HG02642 (cell line): ENCODE data around the gene IFT80.
"Not testable (repeated sequence)": the region's sequence is repeated elsewhere in the genome, so short reads cannot be mapped to it uniquely, and the experiment has no call there.

Experiments used
- ATAC-seq: cut with Tn5 transposase; IDR thresholded peaks from one replicate; pipeline ENCODE4 v1.9.1; 2021; ENCODE audit warnings: mild to moderate bottlenecking; ENCODE audit not compliant: unreplicated experiment, poor library complexity

IFT80 gene

GRCh38 chr3:160291290-160291908 lies 107.6 kb downstream of the IFT80 start:
- ATAC-seq, result no peak

- no peak for ATAC-seq
Measured at GRCh38 chr3:160287666-160288065, 111.4 kb downstream of the IFT80 start.

GRCh38 chr3:160286231-160286630 lies 112.8 kb downstream of the IFT80 start:
- peak; percentile 44 for ATAC-seq

DNA sequence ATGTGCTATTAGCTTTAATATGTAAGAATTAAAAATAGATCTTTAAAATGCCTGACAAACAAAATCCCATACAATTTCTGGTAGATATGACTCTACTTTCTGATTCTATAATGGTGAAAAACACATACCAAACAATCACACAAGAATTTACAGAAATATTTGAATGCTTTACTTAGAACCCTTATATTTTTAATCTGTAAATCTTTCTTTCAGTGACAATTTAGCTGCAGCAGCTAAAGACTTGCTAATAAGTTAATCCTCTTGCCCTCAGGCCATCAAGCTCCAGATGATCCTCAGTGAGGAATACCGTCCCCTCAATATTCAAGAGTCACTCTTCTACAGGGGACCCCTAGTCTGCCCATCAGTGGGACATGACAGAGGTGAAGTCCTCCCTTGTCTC lies 118.2 kb downstream of the IFT80 start:
- ATAC-seq, result no peak

DNA sequence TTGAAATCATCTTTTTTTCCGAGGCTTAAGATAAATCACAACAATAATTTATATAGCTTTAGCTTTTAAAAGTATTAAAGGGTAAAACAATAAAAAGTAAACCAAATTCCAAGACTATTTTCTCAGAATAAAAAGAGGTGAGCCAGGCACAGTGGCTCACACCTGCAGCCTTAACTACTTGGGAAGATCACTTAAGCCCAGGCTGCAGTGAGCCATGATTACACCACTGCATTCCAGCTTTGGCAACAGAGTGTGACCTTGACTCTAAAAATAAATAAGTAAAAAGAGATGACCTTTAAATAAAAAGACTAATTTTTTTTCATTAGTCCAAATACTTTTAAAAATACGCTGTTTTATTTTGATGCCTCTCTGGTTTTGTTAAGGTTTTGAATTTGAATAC lies 119.4 kb downstream of the IFT80 start:
- no peak for ATAC-seq

GRCh38 chr3:160278210-160278609 lies 120.8 kb downstream of the IFT80 start:
- ATAC-seq, result no peak

DNA sequence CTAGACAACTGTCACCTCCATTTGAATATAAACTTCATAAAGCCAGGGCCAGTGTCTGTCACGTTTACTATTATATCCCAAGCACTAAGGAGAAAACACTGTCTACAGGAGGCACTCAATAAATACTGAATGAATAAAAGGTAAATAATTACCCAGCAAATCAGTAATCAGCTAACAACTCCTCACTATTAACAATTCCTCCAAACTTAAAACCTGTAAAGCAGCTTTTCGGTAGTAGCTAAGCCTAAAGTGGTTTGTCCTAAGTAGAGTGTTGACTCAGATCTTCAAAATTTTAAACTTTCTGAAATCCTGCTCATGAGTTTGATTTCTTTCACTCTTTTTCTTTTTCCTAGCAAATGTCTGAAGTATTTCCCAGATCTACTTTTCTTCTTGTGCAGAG lies 133.9 kb downstream of the IFT80 start:
- ATAC-seq, result no peak

GRCh38 chr3:160260587-160261270 lies 138.3 kb downstream of the IFT80 start:
- ATAC-seq, result no peak

GRCh38 chr3:160259589-160259988 lies 139.4 kb downstream of the IFT80 start:
- ATAC-seq, result no peak

DNA sequence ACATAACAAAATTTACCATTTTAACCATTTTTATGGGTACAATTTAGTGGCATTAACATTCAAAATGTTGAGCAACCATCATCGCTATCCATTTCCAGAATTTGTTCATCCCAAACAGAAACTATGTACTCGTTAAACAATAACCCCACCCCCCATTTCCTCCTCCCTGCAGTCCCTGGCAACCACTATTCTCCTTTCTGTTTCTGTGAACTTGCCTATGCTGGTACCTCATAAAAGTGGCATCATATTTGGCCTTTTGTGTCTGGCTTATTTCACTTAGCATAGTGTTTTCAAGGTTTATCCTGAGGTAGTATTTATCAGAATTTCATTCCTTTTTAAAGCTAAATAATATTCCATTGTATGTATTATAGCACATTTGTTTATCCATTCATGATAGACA lies 141.4 kb downstream of the IFT80 start:
- ATAC-seq, result no peak

- ATAC-seq, result no peak
Measured at GRCh38 chr3:160253298-160253697, 145.7 kb downstream of the IFT80 start.

- no peak for ATAC-seq
Measured at GRCh38 chr3:160247766-160248165, 151.3 kb downstream of the IFT80 start.

- no peak for ATAC-seq
Measured at GRCh38 chr3:160245261-160245800, 153.7 kb downstream of the IFT80 start.

GRCh38 chr3:160240719-160241118 lies 158.3 kb downstream of the IFT80 start:
- not testable (repeated sequence) for ATAC-seq

- no peak for ATAC-seq
Measured at GRCh38 chr3:160232014-160232413, 167.0 kb downstream of the IFT80 start.

DNA sequence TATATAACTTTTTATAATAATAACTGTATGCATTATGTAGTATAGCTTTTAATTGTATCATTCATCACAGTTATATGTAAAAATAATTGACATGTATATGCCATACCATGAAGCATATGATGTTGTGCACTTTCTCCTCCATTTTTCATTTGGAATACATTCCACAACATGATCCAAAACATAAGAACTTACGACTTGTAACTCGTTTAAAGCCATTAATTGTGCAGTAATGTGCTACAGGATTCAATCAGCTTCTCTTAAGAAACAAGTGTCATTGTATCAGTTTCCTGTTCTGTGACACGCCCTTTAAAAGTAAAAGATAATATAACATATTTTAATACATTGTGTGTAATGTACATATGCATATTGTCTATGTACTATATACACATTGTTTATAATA lies 171.6 kb downstream of the IFT80 start:
- ATAC-seq, result no peak

DNA sequence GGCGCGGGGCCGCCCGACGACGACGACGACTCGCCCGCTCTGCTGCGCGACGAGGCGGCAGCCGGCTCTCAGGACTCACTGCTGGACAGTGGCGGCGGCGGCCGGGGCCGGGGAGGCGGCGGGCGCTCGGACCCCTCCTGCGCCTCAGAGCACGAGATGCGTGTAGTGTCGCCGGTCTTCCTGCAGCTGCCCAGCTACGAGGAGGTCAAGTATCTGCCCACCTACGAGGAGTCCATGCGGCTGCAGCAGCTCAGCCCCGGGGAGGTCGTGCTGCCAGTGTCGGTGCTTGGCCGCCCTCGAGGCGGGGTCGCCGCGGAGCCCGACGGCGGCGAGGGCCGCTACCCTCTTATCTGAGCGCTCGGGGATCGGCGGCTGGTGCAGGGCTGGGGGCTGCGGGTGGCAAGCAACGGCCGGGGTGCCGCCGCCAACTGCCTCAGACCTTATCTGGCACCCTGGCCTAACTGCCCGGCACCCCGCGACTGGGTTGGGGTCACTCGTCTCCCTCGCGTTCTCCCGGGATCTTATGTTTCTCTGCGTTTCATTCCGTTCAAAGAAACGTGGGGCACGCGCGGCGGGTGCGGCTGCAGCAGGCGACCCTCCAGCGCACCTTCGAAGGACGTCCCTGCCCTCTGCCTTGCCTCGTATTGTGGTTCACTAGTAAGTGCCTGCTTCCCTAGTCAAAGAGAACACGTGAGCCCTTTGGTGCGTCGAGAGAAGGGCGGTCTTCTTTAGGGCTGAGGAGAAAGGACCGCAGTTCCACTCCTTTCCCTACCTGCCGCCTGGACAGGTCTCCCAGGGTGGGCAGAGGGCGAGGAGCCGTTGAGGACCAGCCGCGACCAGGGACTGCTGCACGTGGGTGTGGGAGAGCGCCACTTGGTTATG lies 172.8 kb downstream of the IFT80 start:
- peak; percentile 26 for ATAC-seq

GRCh38 chr3:160225176-160226025 lies 173.6 kb downstream of the IFT80 start, which contains the start of gene C3orf80:
Gene C3orf80, plus strand, starts transcription at chr3:160225422. Its CDS starts 214 bp downstream, at chr3:160225636.
- ATAC-seq, result peak; percentile 85

- ATAC-seq, result no peak
Measured at GRCh38 chr3:160224811-160225175, 174.2 kb downstream of the IFT80 start.

- no peak for ATAC-seq
Measured at GRCh38 chr3:160224256-160224655, 174.8 kb downstream of the IFT80 start.
